HepG2 (cell line): ENCODE measurements around the gene ZBTB32. TPM values are rescaled to one million over a fixed set of nuclear protein-coding genes. Genes with fewer than 3 reads are reported as not detected.
A peak's percentile ranks its signal among the peaks of the same experiment; 100 is the strongest.

Source experiments
- MTF2 ChIP-seq: sonication (generic); formaldehyde crosslinking; IDR thresholded peaks from 2 replicates; pipeline ENCODE4 v1.5.0; 2020; ENCODE audit warnings: missing genetic modification reagents, borderline replicate concordance
- STAT6 ChIP-seq: sonication (generic); formaldehyde crosslinking; IDR thresholded peaks from 2 replicates; pipeline ENCODE4 v1.4.0; 2020; ENCODE audit warnings: missing genetic modification reagents, mild to moderate bottlenecking, borderline replicate concordance
- ZNF318 ChIP-seq: sonication (generic); formaldehyde crosslinking; IDR thresholded peaks from 2 replicates; pipeline ENCODE4 v1.4.0; 2020; ENCODE audit warnings: mild to moderate bottlenecking, missing genetic modification reagents
- ZNF383 ChIP-seq: sonication (generic); formaldehyde crosslinking; IDR thresholded peaks from 2 replicates; pipeline ENCODE4 v1.4.0; 2020; ENCODE audit warnings: missing genetic modification reagents, mild to moderate bottlenecking, borderline replicate concordance
- ZNF629 ChIP-seq: sonication (generic); formaldehyde crosslinking; conservative IDR thresholded peaks from 2 replicates; pipeline ENCODE4 v1.5.0; 2020; ENCODE audit warnings: missing genetic modification reagents
- polyA plus RNA-seq, 8 experiments: library from polyadenylated mRNA; depleted of rRNA in 3 of 8; stranded (reverse) in 7 of 8; unstranded in 1 of 8; fragments of >200 nt; fragmentation: Illumina TruSeq in 4 of 8; extraction: Trizol in 4 of 8; gene quantifications; 2 replicates each; pipeline versions ENCODE4 v1.2.1 to v1.2.3, GENCODE V29; 2011 to 2016; ENCODE audit warnings: low read depth in 4 of 8, missing spikeins in 1 of 8, mixed read lengths in 1 of 8; ENCODE audit not compliant: insufficient read depth in 1 of 8
- total RNA-seq, 5 experiments: library from RNA; depleted of rRNA; stranded (reverse); fragments of >200 nt; fragmentation: Illumina TruSeq; extraction: Trizol; gene quantifications; 2 replicates each; pipeline ENCODE4 v1.2.3, GENCODE V29; 2016; ENCODE audit warnings: low read depth in 1 of 5
- TF ChIP-seq, protein P1 (sequence below): IDR thresholded peaks from 2 replicates; pipeline ENCODE4 v1.6.1; 2016; ENCODE audit warnings: mild to moderate bottlenecking
- TF ChIP-seq, protein P2 (sequence below): sonication (generic); formaldehyde crosslinking; IDR thresholded peaks from 2 replicates; pipeline ENCODE4 v1.9.0; 2021; ENCODE audit warnings: missing genetic modification reagents, mild to moderate bottlenecking, borderline replicate concordance
- TF ChIP-seq, protein P3 (sequence below): sonication (generic); formaldehyde crosslinking; conservative IDR thresholded peaks from 2 replicates; pipeline ENCODE4 v1.4.0; 2020; ENCODE audit warnings: mild to moderate bottlenecking, missing genetic modification reagents, moderate library complexity

The ZBTB32 gene
- total and polyA plus RNA-seq, 2 of the 13 experiments (the other 11 are each of a cell fraction or from before 2014, with no cell fraction given), result not detected

DNA sequence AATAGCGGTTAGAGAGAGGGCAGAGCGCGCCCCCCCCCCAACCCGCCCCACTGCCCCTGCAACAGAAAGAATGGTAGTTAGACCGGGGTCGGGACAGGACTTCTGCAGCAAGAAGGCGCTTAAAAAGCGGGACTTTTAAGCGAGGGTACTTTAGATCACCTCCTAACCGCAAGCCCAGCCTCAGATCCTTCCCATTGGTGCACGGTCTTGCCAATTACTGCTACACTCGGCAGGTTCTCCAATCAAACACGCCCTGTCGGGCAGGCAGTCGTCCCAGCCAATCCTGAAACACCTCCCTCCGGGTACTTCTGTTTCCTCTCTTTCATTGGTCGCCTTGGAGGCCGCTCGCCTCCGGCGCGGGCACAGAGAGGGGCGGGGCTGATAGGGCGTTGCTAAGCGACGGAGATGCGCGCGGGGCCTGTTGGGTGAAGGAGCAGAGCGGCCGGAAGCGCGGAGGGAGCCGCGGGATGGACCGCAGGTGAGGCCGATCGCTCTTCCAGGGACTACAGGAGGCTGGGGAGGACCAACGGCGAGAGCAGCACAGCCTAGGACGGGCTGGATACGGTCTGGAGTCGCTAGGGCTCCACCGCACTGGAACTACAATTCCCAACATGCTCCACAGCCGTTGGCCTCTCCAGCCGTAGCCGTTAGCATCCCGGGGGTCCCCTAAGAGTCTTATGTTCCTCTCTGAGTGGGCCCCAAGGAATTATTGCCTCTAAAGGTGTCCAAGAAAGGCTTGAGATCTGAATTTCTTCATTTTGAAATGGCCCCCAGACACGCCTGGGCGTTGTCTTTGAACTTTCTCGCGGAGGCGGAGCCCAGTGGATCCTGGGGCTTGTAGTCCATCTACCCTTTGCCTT is 53.6 kb downstream of the ZBTB32 start, which contains the start of gene PROSER3 (continued):
- TF ChIP-seq, protein P1, sequence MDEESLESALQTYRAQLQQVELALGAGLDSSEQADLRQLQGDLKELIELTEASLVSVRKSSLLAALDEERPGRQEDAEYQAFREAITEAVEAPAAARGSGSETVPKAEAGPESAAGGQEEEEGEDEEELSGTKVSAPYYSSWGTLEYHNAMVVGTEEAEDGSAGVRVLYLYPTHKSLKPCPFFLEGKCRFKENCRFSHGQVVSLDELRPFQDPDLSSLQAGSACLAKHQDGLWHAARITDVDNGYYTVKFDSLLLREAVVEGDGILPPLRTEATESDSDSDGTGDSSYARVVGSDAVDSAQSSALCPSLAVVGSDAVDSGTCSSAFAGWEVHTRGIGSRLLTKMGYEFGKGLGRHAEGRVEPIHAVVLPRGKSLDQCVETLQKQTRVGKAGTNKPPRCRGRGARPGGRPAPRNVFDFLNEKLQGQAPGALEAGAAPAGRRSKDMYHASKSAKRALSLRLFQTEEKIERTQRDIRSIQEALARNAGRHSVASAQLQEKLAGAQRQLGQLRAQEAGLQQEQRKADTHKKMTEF, result peak; percentile 55; the same call in 1 of the 2 replicates
- TF ChIP-seq, protein P2, sequence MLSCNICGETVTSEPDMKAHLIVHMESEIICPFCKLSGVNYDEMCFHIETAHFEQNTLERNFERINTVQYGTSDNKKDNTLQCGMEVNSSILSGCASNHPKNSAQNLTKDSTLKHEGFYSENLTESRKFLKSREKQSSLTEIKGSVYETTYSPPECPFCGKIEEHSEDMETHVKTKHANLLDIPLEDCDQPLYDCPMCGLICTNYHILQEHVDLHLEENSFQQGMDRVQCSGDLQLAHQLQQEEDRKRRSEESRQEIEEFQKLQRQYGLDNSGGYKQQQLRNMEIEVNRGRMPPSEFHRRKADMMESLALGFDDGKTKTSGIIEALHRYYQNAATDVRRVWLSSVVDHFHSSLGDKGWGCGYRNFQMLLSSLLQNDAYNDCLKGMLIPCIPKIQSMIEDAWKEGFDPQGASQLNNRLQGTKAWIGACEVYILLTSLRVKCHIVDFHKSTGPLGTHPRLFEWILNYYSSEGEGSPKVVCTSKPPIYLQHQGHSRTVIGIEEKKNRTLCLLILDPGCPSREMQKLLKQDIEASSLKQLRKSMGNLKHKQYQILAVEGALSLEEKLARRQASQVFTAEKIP (CRISPR knock-in tag), result no peak
- TF ChIP-seq MTF2 (CRISPR knock-in tag), result no peak
- TF ChIP-seq ZNF318 (CRISPR knock-in tag), result 0 out of 2 replicates have a peak, but pooled peaks have one; percentile 35
- no peak for TF ChIP-seq STAT6 (CRISPR knock-in tag)
- no peak for TF ChIP-seq ZNF629 (CRISPR knock-in tag)
- TF ChIP-seq, protein P3, sequence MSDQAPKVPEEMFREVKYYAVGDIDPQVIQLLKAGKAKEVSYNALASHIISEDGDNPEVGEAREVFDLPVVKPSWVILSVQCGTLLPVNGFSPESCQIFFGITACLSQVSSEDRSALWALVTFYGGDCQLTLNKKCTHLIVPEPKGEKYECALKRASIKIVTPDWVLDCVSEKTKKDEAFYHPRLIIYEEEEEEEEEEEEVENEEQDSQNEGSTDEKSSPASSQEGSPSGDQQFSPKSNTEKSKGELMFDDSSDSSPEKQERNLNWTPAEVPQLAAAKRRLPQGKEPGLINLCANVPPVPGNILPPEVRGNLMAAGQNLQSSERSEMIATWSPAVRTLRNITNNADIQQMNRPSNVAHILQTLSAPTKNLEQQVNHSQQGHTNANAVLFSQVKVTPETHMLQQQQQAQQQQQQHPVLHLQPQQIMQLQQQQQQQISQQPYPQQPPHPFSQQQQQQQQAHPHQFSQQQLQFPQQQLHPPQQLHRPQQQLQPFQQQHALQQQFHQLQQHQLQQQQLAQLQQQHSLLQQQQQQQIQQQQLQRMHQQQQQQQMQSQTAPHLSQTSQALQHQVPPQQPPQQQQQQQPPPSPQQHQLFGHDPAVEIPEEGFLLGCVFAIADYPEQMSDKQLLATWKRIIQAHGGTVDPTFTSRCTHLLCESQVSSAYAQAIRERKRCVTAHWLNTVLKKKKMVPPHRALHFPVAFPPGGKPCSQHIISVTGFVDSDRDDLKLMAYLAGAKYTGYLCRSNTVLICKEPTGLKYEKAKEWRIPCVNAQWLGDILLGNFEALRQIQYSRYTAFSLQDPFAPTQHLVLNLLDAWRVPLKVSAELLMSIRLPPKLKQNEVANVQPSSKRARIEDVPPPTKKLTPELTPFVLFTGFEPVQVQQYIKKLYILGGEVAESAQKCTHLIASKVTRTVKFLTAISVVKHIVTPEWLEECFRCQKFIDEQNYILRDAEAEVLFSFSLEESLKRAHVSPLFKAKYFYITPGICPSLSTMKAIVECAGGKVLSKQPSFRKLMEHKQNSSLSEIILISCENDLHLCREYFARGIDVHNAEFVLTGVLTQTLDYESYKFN (CRISPR knock-in tag), result 0 out of 2 replicates have a peak, but pooled peaks have one; percentile 11
- no peak for TF ChIP-seq ZNF383
